ENCODE data around the gene ASPM. TPM values are rescaled to one million over a fixed set of nuclear protein-coding genes. Genes with fewer than 3 reads are reported as not detected.
"Not testable (repeated sequence)": the region's sequence is repeated elsewhere in the genome, so short reads cannot be mapped to it uniquely, and the experiment has no call there.

Gene ASPM
- total and polyA plus RNA-seq, 12 donors: 0.04 to 4.0 (median 0.40) TPM

- Histone ChIP-seq H3K9me3 (no peaks in the 10 kb centered on the region), H3K4me1 (peaks cover 0 to 28% (median 10%) of the 10 kb centered on the region in 9 donors), H3K27me3 (no peaks in the 10 kb centered on the region), H3K36me3 (peaks cover 0 to 6% (median 0%) of the 10 kb centered on the region in 9 donors), H3K4me3 (no peak overlapping the region), H3K27ac (no peak overlapping the region)
- peak in 3 of 8 donors; percentile 31 to 77 (median 49) for ATAC-seq
- intact Hi-C loops (cut with DNase I): no loop called here
- TF ChIP-seq CTCF (IDR thresholded peaks at IDR 0.05): no peak
- no peak for DNase-seq
Measured at GRCh38 chr1:197099444-197099843, 47.0 kb downstream of the ASPM start.

DNA sequence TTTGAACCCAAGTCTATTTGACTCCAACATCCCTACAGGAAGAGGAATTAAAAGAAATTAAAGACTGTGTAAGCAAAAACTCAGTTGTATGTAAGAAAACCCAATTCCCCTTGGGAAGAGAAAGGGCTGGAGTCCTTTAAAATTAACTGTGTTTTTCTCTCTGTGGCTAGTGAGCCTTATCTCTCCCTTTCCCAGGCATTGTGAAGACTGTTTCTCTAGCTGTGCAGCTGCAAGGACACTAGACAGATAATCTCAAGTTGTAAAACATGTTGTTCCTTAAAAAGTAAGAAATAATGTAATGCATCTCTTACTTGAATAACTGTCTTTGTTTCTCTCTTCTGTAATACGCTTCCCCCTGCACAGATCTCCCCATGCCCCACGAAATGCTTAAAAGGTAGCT is 49.5 kb downstream of the ASPM start:
- H3K36me3 ChIP-seq: peaks cover 0 to 17% (median 0%) of the 10 kb centered on the region in 9 donors
- peaks cover 0 to 21% (median 9%) of the 10 kb centered on the region in 9 donors for H3K4me1 ChIP-seq
- ATAC-seq; intact Hi-C loops (cut with DNase I); H3K9me3 ChIP-seq; DNase-seq; H3K27ac ChIP-seq; H3K27me3 ChIP-seq; H3K4me3 ChIP-seq: not testable (repeated sequence)
- 69 to 71% methylated on average over 2 of the region's 2 CpGs for WGBS, 2 donors

- no peak for DNase-seq
- WGBS, 2 donors: 43 to 53% methylated on average over 1 of the region's 1 CpG
Measured at GRCh38 chr1:197096137-197096536, 50.3 kb downstream of the ASPM start.

GRCh38 chr1:197093226-197093885 is 53.1 kb downstream of the ASPM start:
- Histone ChIP-seq H3K27ac (no peak overlapping the region), H3K27me3 (no peaks in the 10 kb centered on the region), H3K4me1 (no peaks in the 10 kb centered on the region), H3K36me3 (peaks cover 0 to 51% (median 0%) of the 10 kb centered on the region in 9 donors), H3K9me3 (no peaks in the 10 kb centered on the region), H3K4me3 (no peak overlapping the region)
- no peak for ATAC-seq
- no peak for TF ChIP-seq CTCF (IDR thresholded peaks at IDR 0.05)
- 97 to 98% methylated on average over 4 of the region's 4 CpGs for WGBS, 2 donors
- DNase-seq: no peak
- intact Hi-C loops (cut with DNase I): no loop called here

More at GRCh38 chr1:197096137-197096536, 50.3 kb downstream of the ASPM start:
- Histone ChIP-seq H3K36me3 (peaks cover 0 to 25% (median 0%) of the 10 kb centered on the region in 9 donors), H3K27me3 (no peaks in the 10 kb centered on the region), H3K9me3 (no peaks in the 10 kb centered on the region), H3K4me3 (no peak overlapping the region), H3K4me1 (peaks cover 0 to 21% (median 9%) of the 10 kb centered on the region in 9 donors), H3K27ac (no peak overlapping the region)
- intact Hi-C loops (cut with DNase I): no loop called here
- ATAC-seq: no peak
- TF ChIP-seq CTCF (IDR thresholded peaks at IDR 0.05): no peak

DNA sequence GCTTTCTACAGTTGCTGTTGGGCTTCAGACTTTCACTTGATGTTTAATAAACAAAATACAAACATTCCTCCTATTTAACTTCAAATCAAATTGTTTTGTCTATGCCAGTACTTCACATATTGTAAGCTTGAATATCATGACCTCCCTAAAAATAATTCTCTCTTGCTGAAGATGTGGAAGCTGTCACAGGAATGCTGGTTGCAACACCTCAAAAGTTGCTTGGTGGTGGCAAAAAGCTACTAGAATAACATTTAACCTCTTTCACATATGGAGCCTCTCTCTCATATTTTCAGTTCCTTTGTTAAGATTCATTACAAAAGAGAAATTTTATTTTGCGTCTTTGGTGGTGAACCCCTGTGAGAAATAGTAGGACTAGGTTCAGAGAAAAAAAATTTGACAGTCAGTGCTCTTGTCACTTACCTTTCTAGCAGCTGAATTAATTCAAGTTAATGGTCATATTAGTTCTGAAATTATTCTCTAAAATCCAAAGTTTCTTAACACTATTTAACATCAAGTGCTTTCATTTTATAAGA is 53.9 kb downstream of the ASPM start:
- no peak for TF ChIP-seq CTCF (IDR thresholded peaks at IDR 0.05)
- ATAC-seq (no peak), DNase-seq (no peak)
- Histone ChIP-seq H3K4me1 (no peaks in the 10 kb centered on the region), H3K4me3 (no peak overlapping the region), H3K27ac (no peak overlapping the region), H3K9me3 (no peaks in the 10 kb centered on the region), H3K36me3 (peaks cover 0 to 59% (median 0%) of the 10 kb centered on the region in 9 donors), H3K27me3 (no peaks in the 10 kb centered on the region)
- WGBS, 2 donors: 97 to 98% methylated on average over 1 of the region's 1 CpG
- intact Hi-C loops (cut with DNase I): no loop called here

Measured in heart right ventricle (tissue), 16 donors.